Ovary (tissue), 3 donors: ENCODE results near the gene SLIT3.

ENCODE experiments used
- CTCF ChIP-seq, 3 donors: fragments of 450-650 bp in 2 of 3; fragments of 200-600 bp in 1 of 3; IDR thresholded peaks; one replicate each; pipeline versions ENCODE4 v1.5.1 to v1.8.0; 2016 to 2022; ENCODE audit warnings: antibody characterized with exemption in 3 of 3, mild to moderate bottlenecking in 1 of 3
- EP300 ChIP-seq: sonication (generic); formaldehyde crosslinking; IDR thresholded peaks from one replicate; pipeline ENCODE4 v1.6.1; 2017; ENCODE audit warnings: antibody characterized with exemption
- donor health status: DM: no; HTN: no; CAD: no.

- TF ChIP-seq EP300 (no peak), CTCF (IDR thresholded peaks at IDR 0.05) (no peak)
Measured at GRCh38 chr5:169050636-169051035, 250.3 kb downstream of the SLIT3 start.
